HFFc6 (cell line): ENCODE measurements around the gene PLEK2. TPM values are rescaled to one million over a fixed set of nuclear protein-coding genes. Genes with fewer than 3 reads are reported as not detected.

ENCODE experiments used
- DNase-seq: peaks from one replicate; pipeline ENCODE4 v3.0.0-alpha.2; 2018
- H3K27ac Mint-ChIP-seq: 2 replicates; pipeline ENCODE4 v1.8.0; 2020; ENCODE audit warnings: mild to moderate bottlenecking, mixed read lengths
- H3K27me3 Mint-ChIP-seq: 2 replicates; pipeline ENCODE4 v1.8.0; 2021; ENCODE audit warnings: mild to moderate bottlenecking, moderate library complexity, mixed read lengths; ENCODE audit not compliant: insufficient read depth
- H3K36me3 Mint-ChIP-seq: 2 replicates; pipeline ENCODE4 v1.8.0; 2021; ENCODE audit warnings: low read depth, mixed read lengths
- H3K4me1 Mint-ChIP-seq: 2 replicates; pipeline ENCODE4 v1.8.0; 2020; ENCODE audit warnings: low read depth, mixed read lengths
- H3K4me3 Mint-ChIP-seq: 2 replicates; pipeline ENCODE4 v1.8.0; 2020; ENCODE audit warnings: mild to moderate bottlenecking, moderate library complexity, mixed read lengths
- H3K9me3 Mint-ChIP-seq: 2 replicates; pipeline ENCODE4 v1.8.0; 2020; ENCODE audit warnings: mild to moderate bottlenecking, mixed read lengths
- total RNA-seq, 6 experiments: library from RNA; stranded (reverse); fragmentation: NEBNext Ultra II Directional; extraction: Animal tissue kit (Norgen Biotek cat#: 25700); gene quantifications; 2 replicates in 1 of 6; 3 replicates in 5 of 6; pipeline ENCODE4 v1.2.3, GENCODE V29; 2021
- TF ChIP-seq, protein P1 (sequence below): fragments of 200-600 bp; sonication (generic); IDR thresholded peaks from 2 replicates; pipeline ENCODE4 v1.5.0; 2021; ENCODE audit warnings: antibody characterized with exemption, mild to moderate bottlenecking

The PLEK2 gene
- total RNA-seq, 6 experiments from 2014 or later: 8.7 to 23.8 (median 19.5) TPM

DNA sequence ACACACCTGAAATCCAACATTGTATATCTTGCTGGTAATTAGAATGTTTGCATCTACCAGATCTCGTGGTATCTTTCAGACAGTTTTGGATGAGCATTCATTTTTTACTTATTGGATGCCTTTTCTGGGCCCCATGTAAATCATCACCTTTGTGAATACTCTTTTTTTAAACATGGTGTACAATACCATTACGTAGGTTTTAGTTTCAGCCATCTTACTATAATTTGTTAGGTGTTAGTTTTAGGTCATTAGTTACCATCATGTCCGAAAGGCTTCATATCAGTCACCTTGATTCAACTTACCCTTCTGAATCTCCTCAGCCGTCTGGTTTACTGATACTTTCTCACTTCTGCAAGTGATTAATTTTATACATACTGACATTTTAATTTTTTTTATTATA is 46.5 kb downstream of the PLEK2 start:
- TF ChIP-seq, protein P1, sequence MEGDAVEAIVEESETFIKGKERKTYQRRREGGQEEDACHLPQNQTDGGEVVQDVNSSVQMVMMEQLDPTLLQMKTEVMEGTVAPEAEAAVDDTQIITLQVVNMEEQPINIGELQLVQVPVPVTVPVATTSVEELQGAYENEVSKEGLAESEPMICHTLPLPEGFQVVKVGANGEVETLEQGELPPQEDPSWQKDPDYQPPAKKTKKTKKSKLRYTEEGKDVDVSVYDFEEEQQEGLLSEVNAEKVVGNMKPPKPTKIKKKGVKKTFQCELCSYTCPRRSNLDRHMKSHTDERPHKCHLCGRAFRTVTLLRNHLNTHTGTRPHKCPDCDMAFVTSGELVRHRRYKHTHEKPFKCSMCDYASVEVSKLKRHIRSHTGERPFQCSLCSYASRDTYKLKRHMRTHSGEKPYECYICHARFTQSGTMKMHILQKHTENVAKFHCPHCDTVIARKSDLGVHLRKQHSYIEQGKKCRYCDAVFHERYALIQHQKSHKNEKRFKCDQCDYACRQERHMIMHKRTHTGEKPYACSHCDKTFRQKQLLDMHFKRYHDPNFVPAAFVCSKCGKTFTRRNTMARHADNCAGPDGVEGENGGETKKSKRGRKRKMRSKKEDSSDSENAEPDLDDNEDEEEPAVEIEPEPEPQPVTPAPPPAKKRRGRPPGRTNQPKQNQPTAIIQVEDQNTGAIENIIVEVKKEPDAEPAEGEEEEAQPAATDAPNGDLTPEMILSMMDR: no peak
- Mint-ChIP-seq H3K27ac (no peak overlapping the region), H3K36me3 (peaks cover 36% of the 10 kb centered on the region), H3K27me3 (peaks cover 2% of the 10 kb centered on the region; the same call in 1 of the 2 replicates), H3K4me1 (peaks cover 40% of the 10 kb centered on the region), H3K4me3 (no peak overlapping the region), H3K9me3 (no peaks in the 10 kb centered on the region)
- DNase-seq: no peak

DNA sequence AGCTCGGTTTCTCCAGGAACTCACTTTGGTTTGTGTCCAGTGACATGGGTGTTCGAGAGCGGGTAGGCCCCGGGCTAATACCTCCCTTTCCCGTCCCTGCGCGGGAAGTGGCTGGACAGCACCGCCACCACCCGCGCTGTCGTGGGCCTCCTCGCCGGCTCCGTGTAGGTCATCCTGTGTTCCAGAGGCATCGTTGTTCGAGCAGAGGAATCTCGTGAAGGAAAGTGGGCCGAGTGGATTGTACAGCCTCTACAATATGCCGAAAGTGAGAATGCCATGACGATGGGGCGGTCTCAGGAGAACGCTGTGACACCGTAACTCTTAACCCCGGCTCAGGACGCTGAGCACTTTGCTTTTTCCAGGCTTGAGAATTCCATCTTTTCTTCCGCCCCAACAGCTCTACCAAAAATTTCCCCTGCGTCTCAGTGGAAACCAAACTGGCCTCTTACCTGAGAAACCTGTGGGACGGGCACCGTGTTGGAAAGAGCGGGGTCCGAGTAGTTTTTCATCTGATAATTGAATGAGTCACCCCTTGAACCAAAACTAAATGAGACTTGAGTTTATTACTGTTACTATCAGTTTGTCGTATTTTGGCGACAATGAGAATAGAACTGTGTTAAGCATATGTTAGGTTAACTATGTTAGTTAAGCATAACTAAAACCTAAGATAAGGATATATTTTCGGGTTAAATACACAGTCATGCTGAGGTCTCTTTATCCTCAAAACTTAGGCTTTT is 51.3 kb downstream of the PLEK2 start:
- Mint-ChIP-seq H3K4me1 (peaks cover 62% of the 10 kb centered on the region), H3K4me3 (peak overlapping the region; percentile 97), H3K27me3 (peaks cover 6% of the 10 kb centered on the region), H3K27ac (peak overlapping the region; percentile 100), H3K36me3 (peaks cover 47% of the 10 kb centered on the region), H3K9me3 (no peaks in the 10 kb centered on the region)
- no peak for DNase-seq
- TF ChIP-seq, protein P1: no peak

DNA sequence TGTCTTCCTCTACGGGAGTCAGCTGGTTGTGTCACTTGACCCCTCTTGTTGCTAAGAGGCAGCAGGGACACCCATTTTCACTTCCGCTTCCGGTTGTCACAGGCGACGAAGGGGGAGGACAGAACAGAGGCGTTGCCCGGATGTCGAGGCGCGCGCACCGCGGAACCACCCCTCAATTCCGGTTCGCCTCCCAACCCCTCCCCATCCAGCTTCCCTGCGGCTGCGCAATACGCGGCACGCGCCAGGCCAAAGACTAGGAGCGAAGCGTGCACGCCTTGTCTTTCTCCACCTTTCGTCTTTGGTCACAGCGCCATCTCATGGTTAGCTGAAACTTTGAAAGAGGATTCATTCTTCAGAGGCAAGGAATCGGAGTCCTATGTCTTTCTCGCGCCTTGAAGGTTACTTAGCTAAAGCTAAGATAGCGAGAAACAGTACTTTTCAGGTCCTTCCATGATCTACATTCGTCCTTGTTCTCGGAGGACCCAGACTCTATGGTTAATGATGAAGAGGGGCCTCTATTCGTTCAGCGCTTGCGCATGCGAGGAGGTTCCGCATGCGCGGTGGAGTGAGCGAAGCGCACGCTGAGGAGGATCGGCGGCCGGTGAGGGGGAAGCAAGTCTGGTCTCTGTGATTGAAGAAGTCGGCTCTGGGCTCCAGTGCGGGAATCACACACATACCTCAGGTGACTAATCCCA is 52.0 kb downstream of the PLEK2 start, which contains the start of the genes ATP6V1D and EIF2S1:
TSS of gene ATP6V1D (minus strand) at position 30 of the 695 bp plus-strand sequence. CDS start 106 bp downstream, outside the sequence.
TSS of gene EIF2S1 (plus strand) at position 554 of the 695 bp plus-strand sequence. CDS start 4,440 bp downstream, outside the sequence.
- no peaks in the 10 kb centered on the region for H3K9me3 Mint-ChIP-seq
- H3K27me3 Mint-ChIP-seq: peaks cover 6% of the 10 kb centered on the region
- peaks cover 40% of the 10 kb centered on the region for H3K36me3 Mint-ChIP-seq
- peak within 1 kb of the TSS; percentile 97 for H3K4me3 Mint-ChIP-seq
- TF ChIP-seq, protein P1: peak; percentile 91
- peak within 1 kb of the TSS; percentile 100 for H3K27ac Mint-ChIP-seq
- DNase-seq: peak; percentile 99
- peaks cover 69% of the 10 kb centered on the region for H3K4me1 Mint-ChIP-seq

DNA sequence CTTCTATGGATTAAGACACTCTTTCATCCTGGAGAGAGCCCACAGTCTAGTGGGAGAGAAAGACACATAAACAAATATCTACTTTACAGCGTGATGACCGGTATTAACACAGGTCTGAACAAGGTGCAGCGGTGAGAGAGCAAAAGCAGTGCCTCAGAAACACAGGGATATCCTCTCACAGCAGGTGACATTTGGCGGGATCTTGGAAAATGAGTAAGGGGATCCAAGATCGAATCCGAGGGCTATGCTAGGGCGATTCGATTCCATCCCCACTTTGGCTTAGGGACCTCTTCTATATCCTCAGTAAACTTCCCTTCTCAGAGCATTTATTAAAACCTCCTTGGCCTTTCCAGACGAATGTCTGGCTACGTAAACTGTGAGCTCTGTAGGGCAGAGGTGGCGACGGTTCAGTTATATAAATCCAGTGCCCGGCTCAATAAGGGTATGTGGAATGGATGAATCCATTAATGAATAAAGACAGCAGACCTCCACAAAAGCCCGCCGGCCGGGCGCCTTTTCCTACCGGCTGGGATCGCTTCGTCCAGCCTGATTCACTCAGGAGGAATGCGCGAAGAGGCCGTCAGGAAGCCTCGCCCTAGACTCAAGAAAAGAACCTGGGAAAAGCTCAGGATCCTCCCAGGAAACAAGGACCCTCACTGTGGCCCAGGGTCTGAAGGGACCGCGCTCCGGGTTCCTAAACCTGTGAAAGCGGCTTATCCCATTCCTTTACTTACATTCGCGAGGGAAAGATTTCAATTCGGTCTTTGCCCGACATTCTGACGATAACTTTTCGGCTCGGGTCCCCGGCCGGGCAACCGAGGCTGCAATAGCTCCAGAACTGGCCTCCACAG is 52.8 kb downstream of the PLEK2 start:
- Mint-ChIP-seq H3K4me3 (peak overlapping the region; percentile 97), H3K4me1 (peaks cover 62% of the 10 kb centered on the region), H3K9me3 (no peaks in the 10 kb centered on the region), H3K27me3 (peaks cover 6% of the 10 kb centered on the region), H3K36me3 (peaks cover 34% of the 10 kb centered on the region), H3K27ac (peak overlapping the region; percentile 100)
- TF ChIP-seq, protein P1: no peak
- DNase-seq: peak; percentile 65

DNA sequence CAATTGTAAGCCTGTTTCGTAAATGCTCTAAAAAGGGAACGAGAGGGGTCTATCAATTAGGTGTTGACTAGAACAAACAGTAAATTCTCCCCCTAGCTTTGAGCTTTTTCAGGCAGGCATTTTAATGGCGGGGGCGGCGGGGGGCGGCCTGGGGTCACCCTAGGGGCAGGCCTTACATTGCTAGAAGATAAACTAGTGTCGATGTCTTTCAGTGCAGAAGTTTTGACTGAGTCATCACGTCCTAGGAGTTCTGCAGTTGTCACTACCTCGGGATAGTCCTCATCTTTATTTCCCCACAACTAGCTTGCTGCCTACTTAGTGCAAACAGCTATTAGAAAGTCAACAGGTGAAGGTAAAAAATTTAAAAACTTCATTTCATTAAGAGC is 54.0 kb downstream of the PLEK2 start:
- TF ChIP-seq, protein P1: no peak
- Mint-ChIP-seq H3K4me3 (peak overlapping the region; percentile 97), H3K36me3 (peaks cover 37% of the 10 kb centered on the region), H3K9me3 (no peaks in the 10 kb centered on the region), H3K4me1 (peaks cover 51% of the 10 kb centered on the region), H3K27me3 (peaks cover 6% of the 10 kb centered on the region), H3K27ac (peak overlapping the region; percentile 100)
- DNase-seq: no peak
